Epidermal melanocyte (primary cell): ENCODE data around the gene DHRS2.

Experiments used
- DNase-seq: peaks from one replicate; pipeline ENCODE4 v3.0.0; 2011; ENCODE audit warnings: low spot score; ENCODE audit not compliant: insufficient read length

DHRS2 gene

DNA sequence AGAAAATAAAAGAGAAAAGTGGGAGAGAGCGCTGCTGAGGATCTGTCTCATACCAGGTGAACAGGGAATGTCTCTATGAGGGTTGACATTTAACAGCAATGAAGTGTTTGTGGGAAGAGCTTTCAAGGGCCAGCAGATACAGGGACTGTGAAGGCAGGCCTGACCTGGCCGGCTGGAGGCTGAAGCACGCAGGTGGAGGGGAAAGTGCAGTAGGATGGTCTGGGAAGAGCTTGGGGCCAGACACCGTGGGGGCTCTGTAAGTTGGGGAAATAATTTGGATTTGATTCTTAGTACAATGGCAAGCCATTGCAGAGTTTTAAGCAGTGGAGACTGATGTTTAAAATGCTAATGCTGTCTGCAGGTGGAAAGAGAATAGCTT, 23.8 kb upstream of the DHRS2 start:
- DNase-seq = no peak

DNA sequence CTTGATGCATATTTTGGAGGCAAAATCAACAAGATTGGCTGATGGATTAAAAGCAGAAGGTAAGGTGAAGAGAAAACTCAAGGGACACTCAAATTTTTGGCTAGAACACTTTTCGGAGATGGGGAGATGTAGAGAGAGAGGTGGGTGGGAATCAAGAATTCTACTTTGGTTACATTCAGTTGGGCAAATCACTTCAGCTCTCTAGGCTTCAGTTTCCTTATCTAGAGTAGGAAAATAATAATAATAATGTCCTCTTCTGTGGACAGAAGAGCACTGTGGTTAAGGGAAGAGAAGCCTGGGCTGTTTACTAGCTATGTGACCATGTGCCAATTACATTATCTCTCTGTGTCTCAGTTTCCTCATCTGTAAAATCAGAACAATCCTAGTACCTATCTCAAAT, 23.4 kb upstream of the DHRS2 start:
- no peak for DNase-seq

DNA sequence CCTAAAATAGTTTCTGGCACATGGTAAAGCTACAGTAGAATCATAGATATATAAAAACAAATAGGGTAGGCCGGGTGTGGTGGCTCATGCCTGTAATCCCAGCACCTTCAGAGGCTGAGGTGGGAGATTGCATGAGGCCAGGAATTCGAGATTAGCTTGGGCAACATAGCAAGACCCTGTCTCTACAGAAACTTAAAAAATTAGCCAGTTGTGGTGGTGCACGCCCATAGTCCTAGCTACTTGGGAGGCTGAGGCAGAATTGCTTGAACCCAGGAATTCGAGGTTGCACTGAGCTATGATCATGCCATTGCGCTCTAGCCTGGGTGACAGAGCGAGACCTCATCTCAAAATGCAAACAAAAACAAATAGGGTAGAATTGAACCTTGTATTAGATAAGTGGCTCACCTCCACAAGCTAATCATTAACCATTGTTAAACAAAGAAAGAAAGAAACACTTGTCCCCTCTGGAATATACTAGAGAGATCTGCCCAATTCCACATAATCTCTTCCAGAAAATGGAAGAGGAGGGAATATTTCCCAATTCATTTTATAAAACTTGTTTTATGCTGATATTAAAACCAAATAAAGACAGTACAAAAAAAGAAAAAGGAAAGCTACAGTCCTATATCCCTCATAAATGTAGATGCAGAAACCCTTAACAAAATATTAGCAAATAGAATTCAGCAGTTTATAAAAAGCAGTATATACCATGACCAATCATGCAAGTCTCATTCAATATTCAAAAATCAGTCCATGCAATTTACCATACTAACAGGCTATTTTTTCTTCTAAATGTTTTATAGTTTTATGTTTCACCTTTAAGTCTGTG, 22.7 kb upstream of the DHRS2 start:
- DNase-seq = no peak

DNA sequence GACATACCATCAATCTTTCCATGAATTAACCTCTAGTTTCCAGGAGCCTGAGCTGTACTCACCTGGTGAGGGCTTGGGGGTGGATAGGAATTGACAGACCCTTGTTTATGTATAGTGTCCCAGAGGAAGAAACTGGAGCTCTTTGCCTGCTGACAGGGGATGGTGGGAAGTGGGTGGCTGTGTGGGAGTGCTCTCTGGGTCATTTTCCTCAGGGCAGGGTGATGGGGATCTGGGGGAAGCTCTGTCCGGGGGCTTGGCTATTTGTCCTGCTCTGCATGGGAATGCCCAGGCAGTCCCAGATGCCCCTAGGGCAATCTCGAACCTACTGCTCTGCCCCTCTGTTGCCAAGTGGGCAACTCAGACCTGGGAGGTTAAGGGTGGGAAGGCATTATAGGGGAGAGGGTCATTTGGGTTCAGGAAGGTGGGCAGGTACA, 21.8 kb upstream of the DHRS2 start:
- no peak for DNase-seq

DNA sequence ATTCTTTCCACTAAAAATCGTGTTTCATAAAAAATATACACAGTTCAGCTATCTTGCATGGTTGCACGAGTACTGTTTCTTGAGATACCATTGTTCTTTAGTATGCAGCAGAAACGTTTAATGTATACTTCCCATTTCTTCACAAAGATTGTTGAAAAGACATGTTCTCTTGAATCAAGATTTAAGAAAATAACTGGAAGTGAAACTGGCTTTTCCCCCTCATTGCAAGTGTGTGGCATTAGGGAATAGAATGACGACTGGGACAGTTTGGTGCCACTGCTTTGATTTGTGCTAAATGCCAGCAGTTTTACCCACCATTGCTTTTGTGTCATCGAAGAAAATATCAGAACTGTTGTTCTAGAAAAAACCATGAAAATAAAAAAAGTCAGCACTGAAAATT, 20.3 kb upstream of the DHRS2 start:
- no peak for DNase-seq

DNA sequence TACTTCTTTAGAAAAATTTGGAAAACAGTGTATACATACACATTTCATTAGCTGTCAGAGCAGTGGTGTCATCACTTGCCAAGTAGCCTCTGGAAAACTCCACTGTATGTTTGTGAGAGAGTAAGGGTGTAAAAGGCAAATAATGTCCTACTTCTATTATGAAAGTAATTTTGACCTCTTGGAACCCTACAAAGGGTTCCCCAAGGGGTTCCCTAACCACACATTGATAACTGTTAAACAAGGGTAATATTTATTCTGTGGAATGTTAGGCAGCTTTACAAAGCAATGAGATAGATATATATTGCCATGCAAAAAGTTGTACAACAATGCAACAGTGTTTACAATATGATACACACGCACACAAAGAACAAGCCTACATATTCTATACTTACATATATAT, 18.6 kb upstream of the DHRS2 start:
- no peak for DNase-seq

DNA sequence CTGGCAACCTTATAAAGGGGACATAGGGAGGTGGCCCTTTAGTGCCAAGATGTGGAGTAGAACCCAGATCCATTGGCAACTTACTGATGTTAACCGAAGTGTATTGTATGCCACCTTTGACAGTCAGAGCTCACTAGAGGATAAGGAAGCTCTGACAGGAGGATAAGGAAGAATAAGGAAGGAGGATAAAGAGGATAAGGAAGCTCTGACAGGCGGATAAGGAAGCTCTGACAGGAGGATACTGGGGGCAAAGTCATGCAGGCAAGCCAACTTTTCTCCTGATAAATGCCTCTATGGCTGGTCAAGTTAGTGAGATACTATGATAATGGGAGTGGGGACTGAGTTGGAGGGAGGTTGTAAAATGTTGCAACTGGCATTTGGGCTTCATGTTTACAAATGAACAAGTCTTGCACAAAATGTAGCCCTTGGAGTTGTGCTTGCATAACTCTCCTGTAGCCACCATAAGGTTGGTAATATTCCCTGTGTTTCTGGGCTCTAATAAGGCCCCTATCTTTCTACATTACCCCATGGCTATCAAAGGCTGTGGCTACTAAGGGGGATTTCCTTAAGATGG, 17.7 kb upstream of the DHRS2 start:
- DNase-seq = no peak

DNA sequence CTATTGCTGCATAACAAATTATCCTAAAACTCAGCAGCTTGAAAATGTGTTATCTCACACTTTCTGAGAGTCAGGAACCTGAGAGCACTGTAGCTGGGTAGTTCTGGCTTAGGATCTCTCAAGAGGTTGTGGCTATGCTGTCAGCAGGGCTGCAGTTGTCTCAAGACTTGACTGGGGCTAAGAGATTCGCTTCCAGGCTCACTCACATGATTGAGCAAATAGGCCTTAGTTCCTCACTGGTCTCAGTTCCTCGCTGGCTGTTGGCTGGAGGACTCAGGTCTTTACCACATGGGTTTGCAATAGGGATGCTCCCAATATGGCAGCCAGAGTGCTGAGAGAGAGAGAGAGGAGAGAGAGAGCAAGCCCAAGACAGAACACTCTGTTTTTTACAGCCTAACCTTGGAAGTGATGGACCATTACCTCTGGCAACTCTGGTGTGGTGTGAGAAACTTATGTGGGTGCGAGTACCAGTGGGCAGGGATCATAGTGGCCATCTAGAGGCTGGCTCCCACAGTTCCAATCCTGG, 15.9 kb upstream of the DHRS2 start:
- DNase-seq = no peak

DNA sequence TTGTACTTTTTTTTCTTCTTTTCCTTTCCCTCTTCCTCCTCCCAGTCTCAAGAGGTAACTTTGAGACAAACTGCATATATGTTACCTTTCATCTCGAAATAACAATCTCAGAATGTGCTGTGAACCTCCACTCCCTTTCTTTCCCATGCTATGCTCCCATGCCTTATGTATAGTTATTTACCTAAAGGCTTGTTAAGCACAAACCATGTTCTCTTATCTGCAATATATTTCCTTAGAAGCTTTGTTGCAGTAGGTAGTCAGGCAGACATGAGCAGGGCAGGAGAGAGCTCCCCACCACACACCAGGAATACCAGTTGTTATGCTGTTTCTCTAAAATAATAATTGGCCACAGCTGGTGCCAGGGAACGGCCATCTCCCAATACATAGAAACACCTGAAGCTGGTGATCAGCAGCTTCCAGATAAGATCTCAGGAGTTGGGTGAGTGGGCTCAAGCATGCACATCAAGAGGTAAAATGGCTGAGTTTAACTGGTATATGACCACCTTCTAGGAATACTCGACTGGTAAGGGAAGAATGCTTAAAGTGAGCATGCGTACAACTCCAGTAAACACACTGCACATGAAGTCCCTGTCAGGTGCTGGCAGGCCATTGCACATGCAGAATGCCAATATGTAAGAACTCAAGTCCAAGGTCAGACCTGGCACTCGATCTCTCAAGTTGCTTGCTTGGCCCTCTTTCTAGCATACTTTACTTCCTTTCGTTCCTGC, 14.8 kb upstream of the DHRS2 start:
- DNase-seq = no peak

DNA sequence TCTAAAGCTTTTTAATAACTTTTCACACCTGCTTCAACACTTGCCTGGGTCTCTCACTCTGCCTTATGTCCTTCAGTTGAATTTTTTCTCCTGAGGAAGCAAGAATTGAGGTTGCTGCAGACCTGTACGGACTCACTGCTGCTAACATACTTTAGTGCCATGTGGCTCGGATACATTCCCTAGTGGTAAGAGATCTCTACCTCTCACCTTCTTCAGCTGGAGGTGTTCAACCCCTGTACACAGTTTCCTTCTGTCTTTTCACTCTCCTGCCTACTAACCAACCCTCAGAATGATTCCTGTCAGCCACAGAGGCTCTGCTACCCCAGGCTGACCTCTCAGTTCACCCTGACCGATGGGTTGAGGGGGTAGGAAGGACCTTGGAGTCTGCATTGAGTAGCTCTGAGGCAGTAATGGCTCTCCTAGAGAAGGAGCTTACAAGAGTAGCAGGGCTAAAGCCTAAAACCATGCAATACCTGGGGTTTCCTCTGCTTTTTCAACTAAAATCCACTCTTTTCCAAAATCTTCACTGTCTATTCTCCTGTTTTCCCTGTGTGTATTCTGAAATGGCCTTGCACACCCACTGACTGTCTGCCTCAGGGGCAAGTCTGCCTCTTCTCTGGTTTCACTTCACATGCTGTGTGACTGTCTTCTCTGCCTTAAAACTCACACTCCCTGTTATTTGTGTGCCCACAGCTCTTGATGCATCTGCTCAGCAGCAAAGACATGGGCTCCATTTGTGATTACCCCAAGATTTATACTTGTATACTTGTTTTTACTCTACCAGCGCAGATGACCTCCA, 14.0 kb upstream of the DHRS2 start:
- DNase-seq = no peak

DNA sequence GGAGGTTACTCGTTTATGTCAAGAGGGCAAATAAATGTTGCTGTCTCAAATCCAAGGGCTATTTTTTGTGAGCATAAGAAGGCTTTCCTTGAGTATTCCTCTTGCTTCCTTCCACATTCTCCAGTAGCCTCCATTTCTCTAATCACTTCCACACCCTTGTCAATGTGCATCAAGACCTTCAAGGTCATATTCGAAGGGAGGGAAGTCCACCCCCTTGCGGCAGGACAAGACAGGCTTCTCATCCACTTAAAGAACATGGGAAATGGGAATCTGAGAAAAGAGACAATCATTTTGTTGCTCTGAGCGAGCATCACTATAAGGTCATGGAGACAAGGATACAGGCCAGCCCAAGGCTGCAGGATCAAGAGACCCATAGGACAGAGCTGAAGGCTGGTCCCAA, 13.2 kb upstream of the DHRS2 start:
- no peak for DNase-seq

DNA sequence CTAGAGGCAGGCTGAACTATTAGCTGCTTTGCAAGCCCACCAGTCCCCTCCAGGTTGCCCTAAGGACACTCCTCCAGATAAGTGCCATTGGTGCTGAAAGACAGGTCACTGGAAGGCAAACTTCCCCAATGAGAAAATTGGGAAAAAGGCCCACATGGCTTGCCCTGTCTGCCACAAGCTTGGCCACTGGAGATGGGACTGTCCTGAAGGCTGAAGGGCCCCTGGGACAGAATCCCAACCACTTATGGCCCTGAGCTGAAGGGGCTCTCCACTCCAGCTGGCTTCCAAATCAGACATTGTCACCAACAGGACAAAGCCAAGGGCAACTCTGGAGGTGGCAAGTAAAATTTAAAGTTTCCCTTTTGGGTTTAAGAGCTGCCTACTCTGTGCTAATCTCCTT, 12.2 kb upstream of the DHRS2 start:
- no peak for DNase-seq

DNA sequence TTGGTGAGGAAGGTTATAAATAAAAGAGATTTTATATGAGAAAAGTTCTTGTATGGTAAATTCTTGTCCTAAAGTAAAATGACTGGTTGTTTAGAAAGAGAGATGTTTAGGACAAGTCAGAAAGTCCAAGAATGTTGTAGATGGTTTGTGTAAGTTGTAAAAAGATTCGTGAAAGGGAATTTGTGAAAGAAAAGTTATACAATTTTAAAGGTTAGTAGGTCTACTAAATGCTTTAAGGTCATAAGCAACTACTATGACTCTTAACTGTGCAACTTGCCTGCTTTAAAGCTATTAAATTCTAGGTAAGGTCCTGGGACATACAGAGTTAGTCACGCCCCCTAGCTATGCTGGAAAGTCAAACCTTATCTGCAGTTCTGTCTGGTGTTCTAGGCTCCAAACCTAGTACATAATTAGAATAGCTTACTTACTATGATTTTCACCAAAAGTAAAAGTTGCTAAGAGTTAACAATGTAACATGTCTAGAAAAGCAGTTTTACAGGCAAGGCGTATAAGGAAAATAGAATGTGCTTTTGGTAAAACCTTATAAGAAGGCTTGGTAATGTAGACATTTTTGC, 11.2 kb upstream of the DHRS2 start:
- no peak for DNase-seq

DNA sequence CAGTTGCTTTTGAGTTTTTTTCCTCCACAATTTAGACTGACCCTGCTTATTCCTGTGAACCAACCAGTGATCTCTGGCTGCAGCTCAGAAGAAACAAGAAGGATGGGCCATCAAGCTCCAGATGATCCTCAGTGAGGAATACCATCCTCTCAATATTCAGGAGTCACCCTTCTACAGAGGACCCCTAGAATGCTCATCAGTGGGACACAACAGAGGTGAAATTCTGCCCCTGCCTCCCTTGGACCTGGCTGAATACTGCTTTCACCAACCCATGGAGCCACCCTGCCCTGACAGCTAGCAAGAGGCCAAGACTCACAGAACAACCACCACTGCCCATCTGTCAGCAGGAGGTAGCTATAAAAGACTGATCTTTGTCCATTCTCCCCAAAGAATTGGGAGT, 9.2 kb upstream of the DHRS2 start:
- DNase-seq = no peak

DNA sequence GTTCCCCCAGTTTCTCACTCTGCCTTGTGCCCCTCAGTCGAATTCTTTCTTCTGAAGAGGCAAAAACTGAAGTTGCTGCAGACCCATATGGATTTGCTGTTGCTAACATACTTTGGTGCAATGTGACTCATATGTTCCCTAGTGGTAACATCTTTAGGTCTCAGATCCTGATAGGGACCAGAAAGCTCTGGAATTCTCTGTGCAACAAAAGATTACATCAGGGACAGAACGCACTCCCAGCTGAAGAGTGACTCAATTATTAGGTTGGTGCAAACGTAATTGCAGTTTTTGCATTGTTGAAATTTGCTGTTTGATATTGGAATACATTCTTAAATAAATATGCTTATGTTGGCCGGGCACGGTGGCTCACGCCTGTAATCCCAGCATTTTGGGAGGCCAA, 8.2 kb upstream of the DHRS2 start:
- no peak for DNase-seq

DNA sequence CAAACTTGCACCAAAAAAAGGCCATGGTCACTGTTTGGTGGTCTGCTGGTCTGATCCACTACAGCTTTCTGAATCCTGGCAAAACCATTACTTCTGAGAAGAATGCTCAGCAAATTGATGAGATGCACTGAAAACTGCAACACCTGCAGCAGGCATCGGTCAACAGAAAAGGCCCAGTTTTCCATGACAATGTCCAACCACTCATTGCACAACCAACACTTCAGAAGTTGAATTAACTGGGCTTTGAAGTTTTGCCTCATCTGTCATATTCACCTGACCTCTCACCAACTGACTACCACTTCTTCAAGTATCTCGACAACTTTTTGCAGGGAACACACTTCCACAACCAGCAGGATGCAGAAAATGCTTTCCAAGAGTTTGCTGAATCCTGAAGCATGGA, 7.0 kb upstream of the DHRS2 start:
- no peak for DNase-seq

DNA sequence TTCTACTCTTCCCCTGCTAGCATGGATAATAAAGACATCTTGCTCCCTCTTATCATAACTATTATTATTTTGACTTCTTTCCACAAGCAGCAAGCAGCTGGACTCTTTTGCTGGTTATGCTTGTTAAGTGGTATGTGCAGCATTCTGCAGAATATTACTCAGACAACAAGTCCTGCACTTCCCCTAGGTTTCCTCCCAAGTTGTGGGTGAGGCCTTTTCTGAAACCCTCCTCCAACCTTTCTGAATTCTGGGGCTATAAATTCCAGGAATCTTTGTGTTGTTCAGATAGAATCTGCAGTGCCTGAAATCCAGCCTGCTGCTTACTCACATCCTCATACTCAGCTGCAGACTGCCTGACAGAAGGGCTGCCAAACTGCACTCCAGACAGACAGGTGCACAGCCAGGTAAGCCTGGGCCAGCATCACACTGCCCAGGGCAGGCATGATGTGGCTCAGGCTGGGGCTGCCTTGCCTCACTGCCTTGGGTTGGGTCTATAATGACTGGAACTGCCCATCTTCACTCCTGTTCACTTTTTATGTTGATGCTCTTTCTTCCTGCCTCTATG, 6.2 kb upstream of the DHRS2 start:
- DNase-seq = no peak

DNA sequence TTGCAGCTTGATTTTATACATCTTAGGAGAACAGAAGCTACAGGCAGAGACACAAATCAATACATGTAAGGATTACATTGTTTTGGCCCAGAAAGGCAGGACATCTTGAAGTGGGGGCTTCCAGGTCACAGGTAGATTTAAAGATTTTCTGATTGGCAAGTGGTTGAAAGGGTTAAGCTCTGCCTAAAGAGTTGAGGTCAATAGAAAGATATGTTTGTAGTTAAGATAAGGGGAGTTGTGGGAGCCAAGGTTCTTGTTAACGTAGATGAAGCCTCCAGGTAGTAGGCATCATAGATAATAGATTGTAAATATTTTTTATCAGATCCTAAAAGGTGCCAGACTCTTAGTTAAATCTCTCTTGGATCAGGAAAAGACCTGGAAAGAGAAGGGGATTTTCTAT, 5.5 kb upstream of the DHRS2 start:
- no peak for DNase-seq

DNA sequence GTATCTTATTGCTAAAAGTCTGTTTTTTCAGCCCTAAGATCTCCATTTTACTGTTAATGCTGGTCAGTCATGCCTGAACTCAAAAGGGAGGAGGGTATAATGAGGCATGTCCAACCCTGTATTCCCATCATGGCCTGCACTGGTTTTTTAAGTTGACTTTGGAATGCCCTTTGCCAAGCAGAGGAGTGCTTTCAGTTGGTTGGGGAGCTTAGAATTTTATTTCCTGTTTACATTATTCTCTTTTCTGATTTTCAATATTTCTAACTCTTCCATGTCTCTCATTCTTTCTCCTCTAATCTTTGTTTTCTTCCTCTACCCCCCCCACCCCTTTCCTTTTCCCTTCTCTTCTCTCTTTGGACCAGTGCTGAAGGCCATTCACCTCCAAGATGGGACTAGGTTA, 4.9 kb upstream of the DHRS2 start:
- DNase-seq = no peak

DNA sequence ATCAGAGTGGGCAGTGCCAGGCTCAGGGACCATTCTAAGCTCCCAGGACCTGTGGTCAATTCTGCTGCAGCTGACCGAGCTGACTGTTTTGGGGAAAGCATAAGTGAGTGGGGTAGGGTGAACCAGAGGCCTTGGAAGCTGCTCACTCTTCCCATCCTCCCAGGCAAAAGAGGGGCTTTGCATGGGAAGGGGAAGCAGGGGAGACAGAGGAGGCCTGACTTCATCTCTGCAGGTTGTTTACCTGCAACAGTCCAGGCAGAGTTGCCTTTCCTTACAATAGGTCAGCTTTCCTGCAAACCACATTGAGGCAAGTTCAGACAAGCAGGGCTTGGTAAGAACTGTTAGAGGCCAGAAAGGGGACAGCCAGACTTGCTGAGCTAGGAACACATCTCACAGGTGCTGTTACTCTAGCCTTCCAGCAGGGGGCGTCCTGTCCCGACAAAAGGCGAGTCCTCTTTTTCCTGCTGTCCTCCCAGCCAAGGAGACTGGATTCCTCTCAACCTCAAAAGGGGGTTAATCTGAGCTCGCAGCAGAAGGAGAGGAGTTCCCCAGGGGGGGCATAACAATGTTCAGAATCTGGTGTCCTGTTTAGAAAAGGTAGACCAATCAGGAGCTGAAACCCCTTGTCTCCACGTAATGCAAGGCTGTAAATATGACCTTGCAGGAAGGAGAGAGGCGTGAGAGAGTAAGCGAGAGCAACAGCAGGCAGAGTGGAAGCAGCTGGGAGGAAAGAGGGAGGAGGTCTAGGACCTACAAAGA, 4.3 kb upstream of the DHRS2 start:
- peak; percentile 77 for DNase-seq
